CD14-positive monocyte (primary cell): ENCODE results near the gene SPRYD7. TPM values are rescaled to one million over a fixed set of nuclear protein-coding genes. Genes with fewer than 3 reads are reported as not detected.

Source experiments
- DNase-seq, 3 donors: peaks; one replicate each; pipeline ENCODE4 v3.0.0-alpha.2; 2011 to 2022
- H2AFZ ChIP-seq: 2 replicates; pipeline ENCODE4 v1.6.0; 2012; ENCODE audit warnings: mild to moderate bottlenecking, low read depth, low read length, inconsistent platforms; ENCODE audit not compliant: insufficient read depth, poor library complexity, severe bottlenecking
- H3K27ac ChIP-seq, 2 donors: 1 replicate in 1 of 2; 2 replicates in 1 of 2; pipeline ENCODE4 v1.5.1; 2012 to 2013; ENCODE audit warnings: low read length in 2 of 2, control low read depth in 1 of 2, inconsistent platforms in 1 of 2, low read depth in 1 of 2, mild to moderate bottlenecking in 1 of 2
- H3K27me3 ChIP-seq, 2 donors: one replicate each; pipeline versions ENCODE4 v1.6.0 to v1.6.1; 2011 to 2013; ENCODE audit warnings: low read length in 2 of 2; ENCODE audit not compliant: control insufficient read depth in 2 of 2, insufficient read depth in 2 of 2
- H3K36me3 ChIP-seq, 2 donors: replicated peaks in 1 of 2; 1 replicate in 1 of 2; 2 replicates in 1 of 2; pipeline versions ENCODE4 v1.5.1 to v1.6.1; 2012 to 2013; ENCODE audit warnings: low read length in 2 of 2, control low read depth in 1 of 2, inconsistent platforms in 1 of 2, mild to moderate bottlenecking in 1 of 2; ENCODE audit not compliant: insufficient read depth in 2 of 2, control insufficient read depth in 1 of 2
- H3K4me1 ChIP-seq, 2 donors: 1 replicate in 1 of 2; 2 replicates in 1 of 2; pipeline versions ENCODE4 v1.5.1 to v1.6.1; 2012 to 2013; ENCODE audit warnings: low read length in 2 of 2, control low read depth in 1 of 2, inconsistent platforms in 1 of 2, mild to moderate bottlenecking in 1 of 2, moderate library complexity in 1 of 2; ENCODE audit not compliant: insufficient read depth in 2 of 2, control insufficient read depth in 1 of 2
- H3K4me2 ChIP-seq: replicated peaks from 2 replicates; pipeline ENCODE3; 2012; ENCODE audit warnings: low read length, moderate library complexity, mild to moderate bottlenecking; ENCODE audit not compliant: poor library complexity, severe bottlenecking; ENCODE audit errors: extremely low read depth
- H3K4me3 ChIP-seq, 3 experiments: fragments of 200-600 bp in 1 of 3; sonication (generic) in 1 of 3; replicated peaks in 1 of 3; 1 replicate in 2 of 3; 2 replicates in 1 of 3; pipeline ENCODE4 v1.5.1; 2011 to 2013; ENCODE audit warnings: low read length in 3 of 3, mild to moderate bottlenecking in 3 of 3, control low read depth in 2 of 3, low read depth in 2 of 3, inconsistent platforms in 1 of 3, moderate library complexity in 1 of 3
- H3K79me2 ChIP-seq: 2 replicates; pipeline ENCODE4 v1.6.0; 2012; ENCODE audit warnings: mild to moderate bottlenecking, control low read depth, inconsistent platforms, low read length, moderate library complexity; ENCODE audit not compliant: insufficient read depth
- H3K9ac ChIP-seq: 2 replicates; pipeline ENCODE4 v1.6.0; 2017; ENCODE audit warnings: low read length, mild to moderate bottlenecking; ENCODE audit not compliant: insufficient read depth, poor library complexity, severe bottlenecking
- H3K9me3 ChIP-seq, 2 donors: replicated peaks in 1 of 2; 1 replicate in 1 of 2; 2 replicates in 1 of 2; pipeline versions ENCODE4 v1.5.1 to v1.6.1; 2012 to 2013; ENCODE audit warnings: low read length in 2 of 2, control low read depth in 1 of 2; ENCODE audit not compliant: control insufficient read depth in 1 of 2, insufficient read depth in 1 of 2
- H4K20me1 ChIP-seq: 2 replicates; pipeline ENCODE4 v1.6.0; 2012; ENCODE audit warnings: mild to moderate bottlenecking, low read length, control low read depth, moderate library complexity; ENCODE audit not compliant: insufficient read depth
- H3K27ac Mint-ChIP-seq, 7 donors: one replicate each; pipeline ENCODE4 v1.8.0; 2020; ENCODE audit warnings: mild to moderate bottlenecking in 7 of 7, mixed read lengths in 7 of 7, moderate library complexity in 6 of 7, inconsistent platforms in 2 of 7
- H3K27me3 Mint-ChIP-seq, 3 donors: one replicate each; pipeline ENCODE4 v1.8.0; 2021 to 2022; ENCODE audit warnings: low read depth in 3 of 3, mild to moderate bottlenecking in 3 of 3, mixed read lengths in 3 of 3, moderate library complexity in 3 of 3, inconsistent platforms in 1 of 3
- H3K36me3 Mint-ChIP-seq, 2 donors: one replicate each; pipeline ENCODE4 v1.8.0; 2020; ENCODE audit warnings: mixed read lengths in 2 of 2, inconsistent platforms in 1 of 2, mild to moderate bottlenecking in 1 of 2
- H3K4me1 Mint-ChIP-seq: one replicate; pipeline ENCODE4 v1.8.0; 2020; ENCODE audit warnings: mild to moderate bottlenecking, mixed read lengths
- H3K4me3 Mint-ChIP-seq, 2 donors: one replicate each; pipeline ENCODE4 v1.8.0; 2020; ENCODE audit warnings: mild to moderate bottlenecking in 2 of 2, mixed read lengths in 2 of 2, moderate library complexity in 1 of 2
- H3K9me3 Mint-ChIP-seq, 7 donors: one replicate each; pipeline ENCODE4 v1.8.0; 2020 to 2022; ENCODE audit warnings: mixed read lengths in 7 of 7, mild to moderate bottlenecking in 6 of 7, moderate library complexity in 6 of 7, inconsistent platforms in 2 of 7
- WGBS: methylation state at CpG from one replicate; pipeline ENCODE4 v1.1.5; 2013; ENCODE audit warnings: missing lambda C conversion rate; ENCODE audit not compliant: insufficient coverage; 5-methylcytosine and 5-hydroxymethylcytosine counted together
- intact Hi-C, 2 donors: fragments of 100-400 bp; cut with micrococcal nuclease; formaldehyde crosslinking; loops; one replicate each; pipeline versions ENCODE4 v1.15.0 to v1.15.1; 2023
- polyA plus RNA-seq, 3 donors: library from polyadenylated mRNA; depleted of rRNA in 1 of 3; unstranded in 2 of 3; stranded (reverse) in 1 of 3; fragments of 300-500 nt in 2 of 3; fragments of >200 nt in 1 of 3; fragmentation: Illumina TruSeq in 2 of 3; gene quantifications; 1 replicate in 2 of 3; 2 replicates in 1 of 3; pipeline ENCODE4 v1.2.3, GENCODE V29; 2012 to 2021
- TF ChIP-seq, protein P1 (sequence below): fragments of 200-600 bp; IDR thresholded peaks from one replicate; pipeline ENCODE4 v1.8.0; 2022; ENCODE audit warnings: antibody characterized with exemption, mild to moderate bottlenecking

SPRYD7 gene
- polyA plus RNA-seq, 3 donors: 1.1 to 2.3 (median 1.2) TPM

DNA sequence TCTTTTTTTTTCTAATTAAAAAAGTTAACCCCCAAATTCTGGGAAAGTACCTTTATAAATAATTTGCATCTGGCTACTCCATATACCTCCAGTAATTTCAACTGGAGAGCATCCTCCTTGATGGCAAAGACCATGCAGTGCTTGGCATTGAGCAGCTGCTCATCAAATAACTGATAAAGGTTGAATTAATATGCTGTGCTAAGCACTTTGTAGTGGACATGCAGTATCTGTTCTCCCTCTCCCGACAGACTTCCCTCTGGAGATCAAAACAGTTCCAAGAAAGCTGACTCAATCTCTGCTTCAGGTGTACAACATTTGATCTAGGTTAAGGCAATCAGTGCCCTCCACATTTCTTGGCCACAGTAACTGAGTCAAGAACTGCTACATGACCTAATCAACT lies 3.3 kb downstream of the SPRYD7 start:
- no peak overlapping the region for H3K4me3 Mint-ChIP-seq
- intact Hi-C loops: loop anchor here (10.0 kb wide), 2 partner anchors 138 to 1872 kb away; partner anchors contain the start of genes DHRS12 (in 1 of the 2) and KPNA3 (in 1 of the 2)
- H3K27me3 Mint-ChIP-seq: peaks cover 0 to 3% (median 0%) of the 10 kb centered on the region in 3 donors
- no peak overlapping the region for H2AFZ ChIP-seq
- no peak overlapping the region for H3K4me3 ChIP-seq
- peaks cover 15 to 22% of the 10 kb centered on the region in 2 donors for H3K4me1 ChIP-seq
- TF ChIP-seq, protein P1, sequence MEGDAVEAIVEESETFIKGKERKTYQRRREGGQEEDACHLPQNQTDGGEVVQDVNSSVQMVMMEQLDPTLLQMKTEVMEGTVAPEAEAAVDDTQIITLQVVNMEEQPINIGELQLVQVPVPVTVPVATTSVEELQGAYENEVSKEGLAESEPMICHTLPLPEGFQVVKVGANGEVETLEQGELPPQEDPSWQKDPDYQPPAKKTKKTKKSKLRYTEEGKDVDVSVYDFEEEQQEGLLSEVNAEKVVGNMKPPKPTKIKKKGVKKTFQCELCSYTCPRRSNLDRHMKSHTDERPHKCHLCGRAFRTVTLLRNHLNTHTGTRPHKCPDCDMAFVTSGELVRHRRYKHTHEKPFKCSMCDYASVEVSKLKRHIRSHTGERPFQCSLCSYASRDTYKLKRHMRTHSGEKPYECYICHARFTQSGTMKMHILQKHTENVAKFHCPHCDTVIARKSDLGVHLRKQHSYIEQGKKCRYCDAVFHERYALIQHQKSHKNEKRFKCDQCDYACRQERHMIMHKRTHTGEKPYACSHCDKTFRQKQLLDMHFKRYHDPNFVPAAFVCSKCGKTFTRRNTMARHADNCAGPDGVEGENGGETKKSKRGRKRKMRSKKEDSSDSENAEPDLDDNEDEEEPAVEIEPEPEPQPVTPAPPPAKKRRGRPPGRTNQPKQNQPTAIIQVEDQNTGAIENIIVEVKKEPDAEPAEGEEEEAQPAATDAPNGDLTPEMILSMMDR: no peak
- H3K36me3 Mint-ChIP-seq: peaks cover 4 to 12% of the 10 kb centered on the region in 2 donors
- H3K27me3 ChIP-seq: no peaks in the 10 kb centered on the region
- no peak overlapping the region for H3K27ac Mint-ChIP-seq
- WGBS: 100% methylated on average over 1 of the region's 1 CpG
- no peak overlapping the region for H3K9ac ChIP-seq
- H3K9me3 Mint-ChIP-seq: no peaks in the 10 kb centered on the region
- no peaks in the 10 kb centered on the region for H3K9me3 ChIP-seq
- peaks cover 11% of the 10 kb centered on the region for H3K79me2 ChIP-seq
- no peak overlapping the region for H3K27ac ChIP-seq
- H3K36me3 ChIP-seq: peaks cover under 1 to 12% of the 10 kb centered on the region in 2 donors
- H3K4me1 Mint-ChIP-seq: peaks cover 23% of the 10 kb centered on the region
- H4K20me1 ChIP-seq: no peaks in the 10 kb centered on the region
- H3K4me2 ChIP-seq: no peak overlapping the region
- DNase-seq: no peak

DNA sequence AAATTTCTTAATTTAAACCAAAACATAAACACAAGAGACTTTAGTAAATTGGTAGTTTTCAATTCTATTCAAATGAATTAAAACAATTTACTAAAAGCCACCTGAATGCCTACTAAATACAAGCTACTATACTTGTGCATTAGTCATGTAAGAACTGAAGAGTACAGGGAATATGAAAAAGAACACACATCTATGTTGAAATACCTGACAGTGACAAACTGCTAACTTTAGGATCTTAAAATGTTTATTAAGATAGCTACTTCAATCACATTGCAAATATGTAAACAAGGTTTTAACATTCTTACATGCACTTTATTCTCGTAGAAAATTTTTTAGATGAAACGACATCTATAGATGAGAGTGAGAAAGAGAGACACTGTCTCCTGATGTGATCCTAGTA lies 4.1 kb downstream of the SPRYD7 start:
- H3K27ac ChIP-seq: no peak overlapping the region
- Mint-ChIP-seq H3K27ac (no peak overlapping the region), H3K36me3 (peaks cover 11 to 20% of the 10 kb centered on the region in 2 donors), H3K9me3 (no peaks in the 10 kb centered on the region), H3K4me3 (no peak overlapping the region), H3K4me1 (peaks cover 21% of the 10 kb centered on the region), H3K27me3 (peaks cover 0 to 3% (median 0%) of the 10 kb centered on the region in 3 donors)
- no peak overlapping the region for H3K4me2 ChIP-seq
- intact Hi-C loops: loop anchor here (10.0 kb wide), 2 partner anchors 137 to 1873 kb away; partner anchors contain the start of genes DHRS12 (in 1 of the 2) and KPNA3 (in 1 of the 2)
- no peak overlapping the region for H3K9ac ChIP-seq
- DNase-seq: no peak
- no peaks in the 10 kb centered on the region for H4K20me1 ChIP-seq
- peaks cover 11% of the 10 kb centered on the region for H3K79me2 ChIP-seq
- H2AFZ ChIP-seq: no peak overlapping the region
- no peak overlapping the region for H3K4me3 ChIP-seq
- peaks cover 12 to 13% of the 10 kb centered on the region in 2 donors for H3K4me1 ChIP-seq
- H3K36me3 ChIP-seq: peaks cover 6 to 20% of the 10 kb centered on the region in 2 donors
- no peaks in the 10 kb centered on the region for H3K27me3 ChIP-seq
- no peaks in the 10 kb centered on the region for H3K9me3 ChIP-seq
- TF ChIP-seq, protein P1: no peak
- whole genome bisulfite sequencing: no CpG with 5 or more reads among the region's 2 CpGs
